Measurements from ENCODE around the gene KSR1.
"Not testable (repeated sequence)": the region's sequence is repeated elsewhere in the genome, so short reads cannot be mapped to it uniquely, and the experiment has no call there.

Gene KSR1

DNA sequence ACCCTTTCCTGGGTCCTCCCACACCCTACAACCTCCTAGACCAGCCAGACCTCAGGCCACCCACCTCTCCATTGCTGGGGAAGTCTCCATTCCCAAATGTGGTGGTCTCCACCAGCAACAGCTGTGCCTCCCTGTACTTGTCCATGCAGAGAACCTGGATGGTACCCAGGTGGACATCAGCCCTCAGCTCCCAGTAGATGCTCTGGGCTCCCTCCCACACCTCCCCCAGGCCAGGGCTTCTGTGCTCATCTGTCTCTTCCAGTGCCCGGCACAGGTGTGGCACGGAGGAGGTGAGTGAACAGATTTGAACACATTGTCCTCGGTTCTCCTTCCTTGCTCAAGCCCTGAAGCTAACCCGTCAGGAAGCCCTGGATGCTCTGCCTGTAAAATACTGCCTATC lies 209.3 kb downstream of the KSR1 start:
- no peak overlapping the region for H3K27ac ChIP-seq
- TF ChIP-seq, protein P1, sequence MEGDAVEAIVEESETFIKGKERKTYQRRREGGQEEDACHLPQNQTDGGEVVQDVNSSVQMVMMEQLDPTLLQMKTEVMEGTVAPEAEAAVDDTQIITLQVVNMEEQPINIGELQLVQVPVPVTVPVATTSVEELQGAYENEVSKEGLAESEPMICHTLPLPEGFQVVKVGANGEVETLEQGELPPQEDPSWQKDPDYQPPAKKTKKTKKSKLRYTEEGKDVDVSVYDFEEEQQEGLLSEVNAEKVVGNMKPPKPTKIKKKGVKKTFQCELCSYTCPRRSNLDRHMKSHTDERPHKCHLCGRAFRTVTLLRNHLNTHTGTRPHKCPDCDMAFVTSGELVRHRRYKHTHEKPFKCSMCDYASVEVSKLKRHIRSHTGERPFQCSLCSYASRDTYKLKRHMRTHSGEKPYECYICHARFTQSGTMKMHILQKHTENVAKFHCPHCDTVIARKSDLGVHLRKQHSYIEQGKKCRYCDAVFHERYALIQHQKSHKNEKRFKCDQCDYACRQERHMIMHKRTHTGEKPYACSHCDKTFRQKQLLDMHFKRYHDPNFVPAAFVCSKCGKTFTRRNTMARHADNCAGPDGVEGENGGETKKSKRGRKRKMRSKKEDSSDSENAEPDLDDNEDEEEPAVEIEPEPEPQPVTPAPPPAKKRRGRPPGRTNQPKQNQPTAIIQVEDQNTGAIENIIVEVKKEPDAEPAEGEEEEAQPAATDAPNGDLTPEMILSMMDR (conservative IDR thresholded peaks at IDR 0.05) = no peak
- no peak for TF ChIP-seq ZFX (IDR thresholded peaks at IDR 0.05)

DNA sequence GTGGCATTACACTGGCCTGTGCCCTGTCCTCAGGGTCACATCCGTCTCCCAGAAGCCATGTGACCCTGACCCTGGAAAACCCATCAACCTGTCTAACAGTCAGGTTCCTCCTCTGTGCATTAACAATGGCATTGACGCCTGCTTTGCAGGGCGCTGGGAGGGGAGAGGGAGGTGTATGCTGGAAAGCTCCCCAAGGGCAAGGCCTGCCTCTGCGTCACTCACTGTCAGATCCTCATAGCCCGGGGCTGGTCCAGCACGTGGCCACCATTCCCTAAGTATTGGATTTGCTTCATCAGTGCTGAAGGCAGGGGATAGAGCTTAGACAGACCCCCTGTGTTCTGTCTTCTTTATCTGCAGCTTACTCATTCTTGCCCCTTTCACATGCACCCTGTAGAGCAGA lies 210.0 kb downstream of the KSR1 start:
- not testable (repeated sequence) for H3K27ac ChIP-seq

DNA sequence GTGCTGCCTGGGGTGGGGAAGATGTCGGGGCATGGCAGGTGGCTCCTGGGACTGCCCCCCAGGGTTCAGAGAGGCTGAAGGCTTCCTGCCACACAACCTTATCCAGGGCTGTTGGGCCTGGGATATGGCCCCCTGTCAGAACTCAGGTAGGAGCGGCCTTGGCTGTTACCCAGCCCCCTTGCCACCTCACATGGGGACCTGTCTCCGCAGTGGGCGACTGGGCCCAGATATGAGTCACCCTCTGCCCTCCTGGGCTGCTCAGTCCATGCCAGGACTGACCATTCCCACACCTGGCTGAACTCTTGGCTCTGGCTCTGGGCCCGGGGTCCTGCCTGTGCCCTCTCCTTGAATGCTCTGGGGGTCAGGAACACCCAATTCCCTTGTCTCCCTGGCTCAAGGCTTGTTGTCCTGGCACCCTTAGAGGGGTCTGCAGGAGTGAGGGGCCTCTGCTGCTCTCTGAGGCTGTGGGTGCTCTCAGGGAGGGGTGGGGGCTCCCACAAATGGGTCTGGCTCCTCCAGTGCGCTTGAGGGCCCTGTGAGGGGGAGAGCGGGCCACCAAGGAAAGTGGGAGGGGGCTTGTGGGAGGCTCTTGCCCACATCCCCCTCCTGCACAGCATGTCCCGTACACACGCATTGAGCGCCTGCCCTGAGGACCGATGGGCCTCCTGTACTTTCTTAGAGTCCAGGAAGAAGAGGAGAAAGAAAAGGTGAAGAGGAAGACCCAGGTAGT lies 210.7 kb downstream of the KSR1 start:
- TF ChIP-seq ZFX (IDR thresholded peaks at IDR 0.05) = no peak
- TF ChIP-seq, protein P1 (conservative IDR thresholded peaks at IDR 0.05) = no peak
- H3K27ac ChIP-seq = no peak overlapping the region

DNA sequence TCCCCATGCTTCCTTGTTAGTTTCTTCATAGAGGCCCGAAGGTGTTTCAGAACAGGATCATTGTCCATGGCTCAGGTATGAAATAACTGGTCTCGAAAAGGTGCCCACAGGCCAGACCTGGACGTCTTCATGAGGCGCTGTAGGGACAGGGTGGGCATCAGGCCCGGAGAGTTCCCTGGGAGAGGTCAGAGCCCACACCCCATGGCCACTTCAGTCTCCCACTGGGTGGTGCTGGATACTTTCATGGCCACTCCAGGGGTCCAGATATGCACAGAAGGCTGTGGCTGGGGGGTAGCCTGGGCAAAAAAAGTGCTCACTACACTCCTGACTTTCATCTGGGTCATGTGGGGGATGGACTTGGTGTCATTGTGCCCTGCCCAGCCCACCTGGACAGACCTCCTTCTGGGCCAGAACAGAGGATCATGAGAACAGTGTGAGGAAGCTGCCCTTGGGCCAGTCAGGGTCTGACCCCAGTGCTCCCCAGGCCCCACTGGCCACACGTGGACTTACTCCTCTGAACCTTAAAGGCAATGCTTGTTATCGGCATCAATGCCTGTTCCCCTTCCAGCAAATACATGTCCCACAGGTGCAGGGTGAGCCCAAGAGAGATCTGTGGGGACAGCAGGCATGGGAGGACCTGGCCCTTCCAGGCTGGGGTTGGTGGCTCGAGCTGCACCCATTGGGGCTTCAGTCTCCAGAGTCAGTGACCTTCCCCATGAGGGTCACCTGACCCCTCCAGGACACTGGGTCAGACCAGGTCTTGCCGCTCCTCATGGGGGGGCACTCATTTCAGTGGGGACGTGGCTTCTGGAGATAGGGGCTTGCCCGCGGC lies 211.6 kb downstream of the KSR1 start:
- no peak for TF ChIP-seq ZFX (IDR thresholded peaks at IDR 0.05)
- H3K27ac ChIP-seq = no peak overlapping the region

DNA sequence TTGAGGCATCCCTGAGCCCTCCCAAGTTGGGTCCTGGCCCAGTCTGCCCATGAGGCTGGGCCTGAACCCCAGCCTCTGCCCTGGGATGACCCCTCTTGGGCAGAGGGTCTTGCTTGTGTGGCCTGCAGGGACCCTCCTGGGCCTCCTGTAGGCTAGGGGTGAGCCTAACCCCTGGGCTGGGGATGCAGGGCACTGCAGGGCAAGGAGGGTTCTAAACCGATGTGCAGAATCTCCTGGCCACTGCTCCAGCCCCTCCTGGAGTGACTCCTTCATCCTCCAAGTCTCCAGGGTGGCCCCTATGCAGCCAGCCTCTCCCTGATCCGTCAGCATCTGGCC lies 212.2 kb downstream of the KSR1 start:
- no peak overlapping the region for H3K27ac ChIP-seq
- TF ChIP-seq ZFX (IDR thresholded peaks at IDR 0.05) = no peak
- TF ChIP-seq, protein P1 (conservative IDR thresholded peaks at IDR 0.05) = no peak

- no peak overlapping the region for H3K27ac ChIP-seq
- TF ChIP-seq, protein P1 (conservative IDR thresholded peaks at IDR 0.05) = no peak
- no peak for TF ChIP-seq ZFX (IDR thresholded peaks at IDR 0.05)
Measured at GRCh38 chr17:27669136-27669535, 212.9 kb downstream of the KSR1 start.

- no peak overlapping the region for H3K27ac ChIP-seq
- TF ChIP-seq, protein P1 (conservative IDR thresholded peaks at IDR 0.05) = no peak
- no peak for TF ChIP-seq ZFX (IDR thresholded peaks at IDR 0.05)
Measured at GRCh38 chr17:27669850-27670249, 213.6 kb downstream of the KSR1 start.

GRCh38 chr17:27670791-27671590 lies 214.7 kb downstream of the KSR1 start:
- TF ChIP-seq, protein P1 (conservative IDR thresholded peaks at IDR 0.05) = no peak
- no peak for TF ChIP-seq ZFX (IDR thresholded peaks at IDR 0.05)
- no peak overlapping the region for H3K27ac ChIP-seq
